ENCODE results near the gene SPATA33. TPM values are rescaled to one million over a fixed set of nuclear protein-coding genes. Genes with fewer than 3 reads are reported as not detected.
A peak's percentile ranks its signal among the peaks of the same experiment; 100 is the strongest.

Gene SPATA33
- total RNA-seq, 1 donor from 2014 or later, result 3.6 TPM

- no peak overlapping the region for H3K27ac ChIP-seq (replicated peaks)
- no peaks in the 10 kb centered on the region for H3K9me3 ChIP-seq (replicated peaks)
- peaks cover 2% of the 10 kb centered on the region for H3K4me1 ChIP-seq
- intact Hi-C loops (cut with micrococcal nuclease), result no loop called here
- no peak overlapping the region for H3K4me3 ChIP-seq
- no peaks in the 10 kb centered on the region for H3K27me3 ChIP-seq (ENCODE audit: low read depth)
- no peak for TF ChIP-seq CTCF (IDR thresholded peaks at IDR 0.05; ENCODE audit: borderline replicate concordance)
- no peak for DNase-seq
- peaks cover 57% of the 10 kb centered on the region for H3K36me3 ChIP-seq
Observed at GRCh38 chr16:89646906-89647305, 10.7 kb upstream of the SPATA33 start.

GRCh38 chr16:89651584-89651983 is 6.1 kb upstream of the SPATA33 start:
- no peak for TF ChIP-seq CTCF (IDR thresholded peaks at IDR 0.05; ENCODE audit: borderline replicate concordance)
- intact Hi-C loops (cut with micrococcal nuclease), result no loop called here
- H3K4me1 ChIP-seq, result peaks cover 6% of the 10 kb centered on the region
- no peaks in the 10 kb centered on the region for H3K9me3 ChIP-seq (replicated peaks)
- H3K27me3 ChIP-seq (ENCODE audit: low read depth), result no peaks in the 10 kb centered on the region
- no peak overlapping the region for H3K4me3 ChIP-seq
- DNase-seq, result no peak
- H3K36me3 ChIP-seq, result peaks cover 46% of the 10 kb centered on the region
- no peak overlapping the region for H3K27ac ChIP-seq (replicated peaks)

GRCh38 chr16:89653656-89654295 is 3.9 kb upstream of the SPATA33 start:
- DNase-seq, result no peak

GRCh38 chr16:89655062-89655643 is 2.5 kb upstream of the SPATA33 start:
- H3K27ac ChIP-seq (replicated peaks), result no peak overlapping the region
- no peak for TF ChIP-seq CTCF (IDR thresholded peaks at IDR 0.05; ENCODE audit: borderline replicate concordance)
- DNase-seq, result no peak
- H3K36me3 ChIP-seq, result peaks cover 28% of the 10 kb centered on the region
- intact Hi-C loops (cut with micrococcal nuclease), result no loop called here
- H3K27me3 ChIP-seq (ENCODE audit: low read depth), result no peaks in the 10 kb centered on the region
- no peak overlapping the region for H3K4me3 ChIP-seq
- no peaks in the 10 kb centered on the region for H3K9me3 ChIP-seq (replicated peaks)
- peaks cover 37% of the 10 kb centered on the region for H3K4me1 ChIP-seq

More at GRCh38 chr16:89653656-89654295, 3.9 kb upstream of the SPATA33 start:
- H3K4me1 ChIP-seq, result peaks cover 26% of the 10 kb centered on the region
- peaks cover 34% of the 10 kb centered on the region for H3K36me3 ChIP-seq
- intact Hi-C loops (cut with micrococcal nuclease), result no loop called here
- no peaks in the 10 kb centered on the region for H3K27me3 ChIP-seq (ENCODE audit: low read depth)
- H3K9me3 ChIP-seq (replicated peaks), result no peaks in the 10 kb centered on the region
- no peak overlapping the region for H3K27ac ChIP-seq (replicated peaks)
- TF ChIP-seq CTCF (IDR thresholded peaks at IDR 0.05; ENCODE audit: borderline replicate concordance), result no peak
- H3K4me3 ChIP-seq, result no peak overlapping the region

GRCh38 chr16:89656435-89657121 is 1.1 kb upstream of the SPATA33 start:
- DNase-seq, result no peak
- intact Hi-C loops (cut with micrococcal nuclease), result no loop called here
- Histone ChIP-seq H3K27ac (replicated peaks) (peak overlapping the region; percentile 87), H3K9me3 (replicated peaks) (no peaks in the 10 kb centered on the region), H3K4me1 (peaks cover 41% of the 10 kb centered on the region), H3K36me3 (peaks cover 26% of the 10 kb centered on the region), H3K27me3 (ENCODE audit: low read depth) (no peaks in the 10 kb centered on the region), H3K4me3 (peak overlapping the region; percentile 86)
- no peak for TF ChIP-seq CTCF (IDR thresholded peaks at IDR 0.05; ENCODE audit: borderline replicate concordance)

Measured in left ventricle myocardium inferior (tissue), 1 donor.